ENCODE measurements around the gene MCUB. TPM values are rescaled to one million over a fixed set of nuclear protein-coding genes. Genes with fewer than 3 reads are reported as not detected.

The MCUB gene
- total RNA-seq, 2 donors from 2014 or later = 81.0 to 90.0 TPM

GRCh38 chr4:109718759-109719158, 158.7 kb downstream of the MCUB start:
- DNase-seq (no peak), ATAC-seq (no peak)
- no peak overlapping the region for H3K27ac Mint-ChIP-seq
- no peaks in the 10 kb centered on the region for H3K27me3 Mint-ChIP-seq
- no peak overlapping the region for H3K4me3 Mint-ChIP-seq
- H3K4me1 Mint-ChIP-seq = peaks cover 6% of the 10 kb centered on the region
- H3K9me3 ChIP-seq (ENCODE audit: control insufficient read depth, low read length, poor library complexity, severe bottlenecking) = no peaks in the 10 kb centered on the region
- H3K36me3 Mint-ChIP-seq (ENCODE audit: low read depth) = peaks cover 3% of the 10 kb centered on the region

GRCh38 chr4:109719604-109720003, 159.6 kb downstream of the MCUB start:
- no peaks in the 10 kb centered on the region for H3K27me3 Mint-ChIP-seq
- H3K4me1 Mint-ChIP-seq = peaks cover 11% of the 10 kb centered on the region
- H3K27ac Mint-ChIP-seq = no peak overlapping the region
- H3K4me3 Mint-ChIP-seq = no peak overlapping the region
- no peaks in the 10 kb centered on the region for H3K9me3 ChIP-seq (ENCODE audit: control insufficient read depth, low read length, poor library complexity, severe bottlenecking)
- ATAC-seq (no peak), DNase-seq (no peak)
- H3K36me3 Mint-ChIP-seq (ENCODE audit: low read depth) = peaks cover 6% of the 10 kb centered on the region

GRCh38 chr4:109721033-109721432, 161.0 kb downstream of the MCUB start:
- ATAC-seq (no peak), DNase-seq (no peak)
- Mint-ChIP-seq H3K4me3 (no peak overlapping the region), H3K27ac (no peak overlapping the region), H3K4me1 (peaks cover 14% of the 10 kb centered on the region), H3K27me3 (no peaks in the 10 kb centered on the region), H3K36me3 (ENCODE audit: low read depth) (peaks cover 10% of the 10 kb centered on the region)
- H3K9me3 ChIP-seq (ENCODE audit: control insufficient read depth, low read length, poor library complexity, severe bottlenecking) = no peaks in the 10 kb centered on the region

GRCh38 chr4:109722357-109722756, 162.3 kb downstream of the MCUB start:
- H3K4me3 Mint-ChIP-seq = no peak overlapping the region
- no peak for ATAC-seq

GRCh38 chr4:109723110-109723509, 163.1 kb downstream of the MCUB start:
- no peak overlapping the region for H3K4me3 Mint-ChIP-seq
- ATAC-seq = no peak
- H3K27ac Mint-ChIP-seq = no peak overlapping the region

More at GRCh38 chr4:109722357-109722756, 162.3 kb downstream of the MCUB start:
- H3K9me3 ChIP-seq (ENCODE audit: control insufficient read depth, low read length, poor library complexity, severe bottlenecking) = no peaks in the 10 kb centered on the region
- DNase-seq = no peak
- Mint-ChIP-seq H3K27me3 (no peaks in the 10 kb centered on the region), H3K27ac (no peak overlapping the region), H3K4me1 (peaks cover 19% of the 10 kb centered on the region), H3K36me3 (ENCODE audit: low read depth) (peaks cover 11% of the 10 kb centered on the region)

GRCh38 chr4:109728385-109728784, 168.3 kb downstream of the MCUB start:
- peaks cover 11% of the 10 kb centered on the region for H3K36me3 Mint-ChIP-seq (ENCODE audit: low read depth)

More at GRCh38 chr4:109723110-109723509, 163.1 kb downstream of the MCUB start:
- no peaks in the 10 kb centered on the region for H3K27me3 Mint-ChIP-seq
- peaks cover 23% of the 10 kb centered on the region for H3K4me1 Mint-ChIP-seq
- H3K36me3 Mint-ChIP-seq (ENCODE audit: low read depth) = peaks cover 11% of the 10 kb centered on the region
- no peak for DNase-seq
- H3K9me3 ChIP-seq (ENCODE audit: control insufficient read depth, low read length, poor library complexity, severe bottlenecking) = no peaks in the 10 kb centered on the region

GRCh38 chr4:109729117-109729717, 169.2 kb downstream of the MCUB start:
- H3K4me1 Mint-ChIP-seq = peaks cover 27% of the 10 kb centered on the region
- H3K27me3 Mint-ChIP-seq = no peaks in the 10 kb centered on the region
- no peak for DNase-seq
- H3K27ac Mint-ChIP-seq = no peak overlapping the region
- ATAC-seq = no peak
- H3K9me3 ChIP-seq (ENCODE audit: control insufficient read depth, low read length, poor library complexity, severe bottlenecking) = no peaks in the 10 kb centered on the region
- peaks cover 11% of the 10 kb centered on the region for H3K36me3 Mint-ChIP-seq (ENCODE audit: low read depth)
- peak overlapping the region; percentile 91 for H3K4me3 Mint-ChIP-seq

More at GRCh38 chr4:109728385-109728784, 168.3 kb downstream of the MCUB start:
- DNase-seq = no peak
- H3K27ac Mint-ChIP-seq = no peak overlapping the region
- H3K4me3 Mint-ChIP-seq = peak overlapping the region; percentile 31
- peaks cover 29% of the 10 kb centered on the region for H3K4me1 Mint-ChIP-seq
- no peaks in the 10 kb centered on the region for H3K9me3 ChIP-seq (ENCODE audit: control insufficient read depth, low read length, poor library complexity, severe bottlenecking)
- no peaks in the 10 kb centered on the region for H3K27me3 Mint-ChIP-seq
- ATAC-seq = no peak

GRCh38 chr4:109729718-109730618, 169.9 kb downstream of the MCUB start, which contains the start of gene PLA2G12A:
TSS of gene PLA2G12A (minus strand) at chr4:109730070. CDS start at chr4:109729809, 261 bp downstream.
- Mint-ChIP-seq H3K27me3 (no peaks in the 10 kb centered on the region), H3K27ac (no peak within 1 kb of the TSS), H3K4me1 (peaks cover 23% of the 10 kb centered on the region), H3K4me3 (peak within 1 kb of the TSS; percentile 91), H3K36me3 (ENCODE audit: low read depth) (peaks cover 7% of the 10 kb centered on the region)
- no peaks in the 10 kb centered on the region for H3K9me3 ChIP-seq (ENCODE audit: control insufficient read depth, low read length, poor library complexity, severe bottlenecking)
- DNase-seq (peak; percentile 75 to 83 (median 79)), ATAC-seq (peak; percentile 94)

- Mint-ChIP-seq H3K4me3 (peak overlapping the region; percentile 91), H3K27me3 (no peaks in the 10 kb centered on the region), H3K27ac (no peak overlapping the region), H3K4me1 (peaks cover 21% of the 10 kb centered on the region), H3K36me3 (ENCODE audit: low read depth) (peaks cover 6% of the 10 kb centered on the region)
- ATAC-seq (no peak), DNase-seq (no peak)
- H3K9me3 ChIP-seq (ENCODE audit: control insufficient read depth, low read length, poor library complexity, severe bottlenecking) = no peaks in the 10 kb centered on the region
Measured at GRCh38 chr4:109730619-109731545, 170.8 kb downstream of the MCUB start.

GRCh38 chr4:109733728-109734127, 173.7 kb downstream of the MCUB start:
- Mint-ChIP-seq H3K4me1 (peaks cover 12% of the 10 kb centered on the region), H3K27ac (no peak overlapping the region), H3K36me3 (ENCODE audit: low read depth) (peaks cover 4% of the 10 kb centered on the region), H3K4me3 (no peak overlapping the region), H3K27me3 (peaks cover 11% of the 10 kb centered on the region)
- ATAC-seq = no peak
- DNase-seq = no peak
- H3K9me3 ChIP-seq (ENCODE audit: control insufficient read depth, low read length, poor library complexity, severe bottlenecking) = no peaks in the 10 kb centered on the region

GRCh38 chr4:109735566-109736365, 175.7 kb downstream of the MCUB start:
- Mint-ChIP-seq H3K27me3 (peaks cover 11% of the 10 kb centered on the region), H3K4me3 (no peak overlapping the region), H3K36me3 (ENCODE audit: low read depth) (peaks cover 4% of the 10 kb centered on the region), H3K27ac (no peak overlapping the region), H3K4me1 (peaks cover 5% of the 10 kb centered on the region)
- DNase-seq = no peak
- no peak for ATAC-seq
- H3K9me3 ChIP-seq (ENCODE audit: control insufficient read depth, low read length, poor library complexity, severe bottlenecking) = no peaks in the 10 kb centered on the region
